ENCODE measurements around the gene CTBP1.
A peak's percentile ranks its signal among the peaks of the same experiment; 100 is the strongest.
"Not testable (repeated sequence)": the region's sequence is repeated elsewhere in the genome, so short reads cannot be mapped to it uniquely, and the experiment has no call there.

Gene CTBP1

DNA sequence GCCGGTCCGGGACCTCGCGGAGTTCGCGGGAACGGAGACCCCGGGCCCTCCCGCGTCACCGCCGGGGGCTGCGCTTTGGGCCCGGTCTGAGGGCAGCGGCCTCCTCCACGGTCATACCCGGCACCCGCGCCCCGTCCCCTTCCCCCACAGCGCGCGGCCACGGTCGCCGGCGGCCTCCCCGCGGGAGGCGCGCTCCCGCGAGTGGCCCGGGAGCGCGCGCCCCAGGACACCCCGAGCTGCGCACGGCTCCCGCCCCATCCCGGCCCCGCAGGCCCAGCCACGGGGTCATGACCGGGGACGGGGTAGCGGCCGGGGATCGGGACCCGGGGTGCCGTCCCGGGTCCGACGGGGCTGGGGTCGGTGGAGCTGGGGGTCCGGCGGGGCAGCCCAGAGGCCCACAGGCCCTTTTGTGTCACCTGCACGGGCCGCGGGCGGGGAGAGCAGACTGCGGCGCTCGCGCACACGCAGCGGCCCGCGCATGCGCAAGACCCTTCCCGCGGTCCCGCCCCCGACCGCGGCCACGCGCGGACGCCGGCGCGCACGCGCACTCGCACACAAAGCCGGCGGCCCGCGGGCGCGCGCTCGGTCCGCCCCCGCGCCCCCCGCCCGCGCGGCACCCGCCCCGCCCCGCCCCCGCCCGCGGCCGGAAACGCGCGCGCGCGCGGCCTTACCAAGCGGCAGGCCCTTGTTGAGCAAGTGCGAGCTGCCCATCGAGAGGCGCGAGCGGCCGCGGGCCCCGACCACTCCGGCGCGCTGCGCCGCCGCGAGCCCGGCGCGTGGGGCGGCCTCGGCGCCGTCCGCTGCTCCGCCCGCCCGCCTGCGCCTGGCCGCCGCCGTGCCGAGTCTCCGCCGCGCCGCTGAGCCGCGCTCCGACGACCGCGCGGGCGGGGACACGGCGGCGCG lies at the start of gene CTBP1:
TSS of gene CTBP1 (minus strand) at position 886 of the 903 bp plus-strand sequence. CDS start 7,799 bp downstream, outside the sequence.
- peak; percentile 83 for DNase-seq

DNA sequence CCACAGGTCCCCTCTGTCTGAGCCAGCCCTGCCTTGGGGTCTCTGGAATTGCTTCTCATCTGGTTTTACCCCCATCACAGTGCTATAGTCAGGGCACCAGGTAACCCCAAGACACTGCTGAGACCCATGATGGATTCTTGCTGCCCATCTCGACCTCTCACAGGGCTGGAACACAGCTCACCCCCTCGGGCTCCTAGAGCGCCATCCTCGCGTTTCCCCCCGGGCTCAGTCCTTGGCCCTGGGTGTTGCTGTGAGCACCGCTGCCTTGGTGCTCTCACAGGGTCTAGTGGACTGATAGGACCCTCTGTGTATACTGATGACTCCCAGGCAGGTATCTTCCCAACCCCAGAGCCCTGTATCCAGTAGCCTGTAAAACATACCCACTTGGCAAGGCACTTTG lies 49.5 kb upstream of the CTBP1 start:
- no peak for DNase-seq

DNA sequence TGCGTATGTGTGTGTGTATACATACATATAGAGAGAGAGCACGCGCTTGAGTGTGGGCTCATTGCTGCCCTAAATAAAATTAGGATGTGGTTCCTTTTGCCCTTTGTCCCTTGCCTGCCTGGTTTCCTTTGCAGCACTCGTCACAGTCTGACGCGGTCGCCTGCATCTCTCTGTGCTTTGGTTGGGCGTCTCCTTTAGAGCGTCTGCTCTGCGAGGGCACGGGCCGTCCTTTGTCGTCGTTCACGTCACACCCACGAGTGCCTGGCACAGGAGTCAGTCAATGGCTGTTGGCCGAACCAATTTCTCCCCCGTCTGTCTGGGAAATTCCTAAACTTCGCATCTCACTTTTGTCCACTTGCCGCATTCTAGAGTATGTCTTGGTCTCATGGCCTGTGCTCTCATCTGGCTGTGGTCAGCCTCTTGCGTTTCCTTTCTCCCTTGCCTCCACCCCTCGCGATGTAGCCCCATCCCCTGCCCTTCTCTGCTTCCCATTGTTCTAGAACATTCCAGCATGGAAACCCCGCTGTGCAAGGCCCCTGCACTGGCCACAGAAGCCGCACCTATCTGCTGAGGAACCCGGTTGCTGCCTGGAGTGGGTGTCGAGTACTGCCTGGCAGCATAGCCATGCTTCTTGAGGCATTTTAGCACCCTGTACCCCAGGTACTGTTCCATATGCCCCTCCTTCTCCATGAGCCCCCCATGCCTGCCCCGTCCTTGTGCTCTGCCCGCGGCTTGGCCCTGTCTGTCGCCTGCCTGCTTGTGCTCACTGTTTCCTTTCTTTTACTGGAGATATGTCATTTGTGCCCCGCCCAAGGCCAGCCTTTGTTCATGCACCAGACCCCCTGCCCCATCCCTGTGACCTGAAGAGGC lies 48.8 kb upstream of the CTBP1 start:
- DNase-seq = no peak

DNA sequence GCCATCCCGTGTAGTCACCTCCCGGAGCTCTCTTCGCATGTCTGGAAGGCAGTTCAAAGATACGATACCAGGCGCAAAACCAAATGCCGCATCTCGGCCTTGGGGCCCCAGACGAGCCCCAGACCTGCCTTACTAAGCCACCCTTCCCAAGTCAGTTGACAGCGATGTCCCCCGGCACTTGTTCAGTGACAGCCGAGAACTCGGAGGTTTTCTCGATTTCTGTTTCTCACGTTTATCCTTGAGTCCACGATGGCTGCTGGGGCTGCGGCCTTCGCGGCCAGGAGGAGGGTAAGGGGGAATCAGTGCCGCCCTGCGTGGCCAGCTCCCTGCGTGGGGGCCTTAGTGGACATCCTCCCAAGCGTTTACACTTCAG lies 48.1 kb upstream of the CTBP1 start:
- DNase-seq = no peak

DNA sequence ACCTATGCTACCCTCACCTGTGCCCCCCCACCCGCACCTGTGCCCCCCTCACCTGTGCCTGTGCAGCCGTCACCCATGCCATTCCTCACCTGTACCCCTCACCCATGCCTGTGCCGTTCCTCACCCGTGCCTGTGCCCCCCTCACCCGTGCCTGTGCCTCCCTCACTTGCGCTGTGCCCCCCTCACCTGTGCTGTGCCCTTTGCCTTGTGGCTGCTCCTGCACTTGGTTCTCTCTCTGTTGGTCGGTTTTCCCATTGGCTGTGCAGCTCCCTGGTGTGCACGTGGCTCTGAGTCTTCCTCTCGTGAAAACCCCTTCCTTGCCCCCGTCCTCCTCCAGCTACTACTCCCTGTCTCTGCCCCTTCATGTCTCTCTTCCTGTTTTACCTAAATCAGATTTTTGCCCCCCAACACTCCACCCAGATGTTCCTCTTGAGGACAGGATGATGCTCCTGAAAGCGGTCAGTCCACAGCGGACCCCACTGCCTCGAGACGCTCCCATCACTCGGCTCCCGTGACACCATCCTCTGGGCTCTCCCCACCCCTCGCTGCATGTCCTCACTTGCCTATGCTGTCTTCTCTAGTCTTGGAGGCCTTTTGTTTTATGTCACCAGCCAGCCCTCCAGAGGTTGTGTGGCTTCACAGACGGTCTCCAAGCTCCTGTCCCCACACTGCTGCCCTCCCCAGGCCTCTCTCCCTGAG lies 47.5 kb upstream of the CTBP1 start:
- no peak for DNase-seq

DNA sequence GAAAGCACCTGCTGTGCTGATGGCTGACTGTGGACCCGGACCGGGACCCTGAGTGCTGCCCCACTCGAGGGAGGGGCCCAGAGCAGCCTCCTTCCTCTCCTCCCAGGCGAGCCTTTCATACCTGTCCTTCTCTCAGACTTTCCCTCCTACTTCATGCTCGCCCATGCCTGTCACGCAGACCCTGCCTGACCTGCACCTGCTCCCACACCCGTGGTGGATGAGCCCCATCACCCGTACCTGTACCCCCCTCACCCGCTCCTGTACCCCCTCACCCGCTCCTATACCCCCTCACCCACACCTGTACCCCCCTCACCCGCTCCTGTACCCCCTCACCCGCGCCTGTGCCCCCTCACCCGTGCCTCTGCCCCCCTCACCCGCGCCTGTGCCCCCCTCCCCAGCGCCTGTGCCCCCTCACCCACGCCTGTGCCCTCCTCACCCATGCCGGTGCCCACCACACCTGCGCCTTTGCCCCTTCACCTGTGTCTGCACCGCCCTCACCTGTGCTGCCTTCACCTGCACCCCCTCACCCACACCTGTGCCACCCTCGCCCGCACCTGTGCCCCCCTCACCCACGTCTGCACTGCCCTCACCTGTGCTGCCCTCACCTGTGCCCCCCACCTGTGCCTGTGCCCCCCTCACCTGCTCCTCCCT lies 46.6 kb upstream of the CTBP1 start:
- DNase-seq = no peak

DNA sequence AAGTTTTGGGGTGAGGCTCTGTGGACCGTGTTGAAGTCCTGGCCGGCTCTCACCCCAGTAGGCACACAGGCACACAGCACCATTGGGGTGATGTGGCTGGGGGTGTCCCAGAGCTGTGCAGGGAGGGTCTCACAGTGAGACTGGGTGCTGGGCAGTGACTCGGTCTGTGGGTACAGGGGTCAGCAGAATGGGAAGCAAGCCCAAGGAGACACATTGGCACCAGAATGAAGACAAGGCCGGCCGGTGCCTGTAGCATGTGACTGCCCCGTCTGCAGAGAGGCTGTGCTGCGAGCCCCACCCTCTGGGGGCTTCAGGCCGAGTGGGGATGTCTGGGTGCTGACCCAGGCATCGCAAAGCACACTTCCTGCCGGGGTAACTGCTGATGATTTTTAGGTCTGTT lies 46.0 kb upstream of the CTBP1 start:
- no peak for DNase-seq

DNA sequence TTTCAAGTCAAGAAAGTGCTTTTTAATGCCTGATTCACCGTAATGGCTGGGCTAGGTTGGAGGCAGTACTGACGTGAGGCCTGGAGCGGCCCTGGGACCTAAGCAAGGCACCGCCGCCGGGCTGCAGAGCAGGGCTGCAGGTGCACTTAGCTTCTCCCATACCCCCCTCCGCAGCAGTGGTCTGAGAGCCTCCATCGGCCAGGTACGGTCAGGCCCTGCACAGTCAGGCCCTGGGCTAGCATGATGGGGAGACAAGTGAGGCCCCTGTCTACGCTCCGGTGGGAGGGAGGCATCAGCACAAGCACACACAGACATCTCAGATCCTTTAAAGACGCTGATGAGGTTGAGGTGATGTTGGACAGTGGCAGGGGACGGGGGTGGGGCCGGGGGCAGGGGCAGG lies 45.5 kb upstream of the CTBP1 start:
- DNase-seq = no peak

DNA sequence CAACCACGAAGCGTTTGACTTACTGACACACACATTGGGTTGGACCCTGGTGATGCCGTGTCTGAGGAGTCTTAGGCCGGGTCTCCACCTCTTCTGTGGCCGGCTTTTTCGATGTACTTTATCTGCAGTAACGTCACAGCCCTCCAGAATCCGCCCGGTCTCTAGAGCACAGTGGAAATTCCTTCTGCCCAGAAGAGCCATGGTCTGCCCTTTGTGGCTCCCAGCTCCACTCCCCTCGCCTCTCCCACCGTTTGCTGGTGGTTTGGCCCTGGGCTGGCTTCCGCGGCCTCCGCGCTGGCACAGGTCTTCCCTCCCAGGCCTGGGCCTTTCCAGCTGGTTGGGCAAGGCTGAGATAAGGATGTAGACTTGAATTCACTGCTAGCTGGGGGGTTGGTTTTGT lies 45.1 kb upstream of the CTBP1 start:
- DNase-seq = no peak

DNA sequence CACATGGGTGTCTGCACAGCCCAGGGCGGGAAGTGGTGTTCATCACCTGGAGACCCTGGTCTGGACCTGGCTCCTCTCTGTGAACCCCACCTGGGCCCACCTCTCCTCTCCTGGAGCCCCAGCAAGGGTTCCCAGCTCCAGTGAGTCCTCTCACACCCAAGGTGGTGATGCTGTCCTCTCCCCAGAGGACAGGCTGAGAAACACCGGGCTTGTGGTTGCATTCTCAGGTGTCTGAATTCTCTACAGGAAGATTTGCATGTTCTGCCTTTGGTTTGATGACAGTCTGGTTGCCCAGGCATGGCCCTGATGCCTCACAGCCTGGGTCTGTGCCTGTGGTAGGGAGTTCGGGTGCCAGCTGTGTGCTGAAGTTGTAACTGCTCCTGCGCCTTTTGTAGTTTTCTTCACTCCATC lies 44.6 kb upstream of the CTBP1 start:
- no peak for DNase-seq

DNA sequence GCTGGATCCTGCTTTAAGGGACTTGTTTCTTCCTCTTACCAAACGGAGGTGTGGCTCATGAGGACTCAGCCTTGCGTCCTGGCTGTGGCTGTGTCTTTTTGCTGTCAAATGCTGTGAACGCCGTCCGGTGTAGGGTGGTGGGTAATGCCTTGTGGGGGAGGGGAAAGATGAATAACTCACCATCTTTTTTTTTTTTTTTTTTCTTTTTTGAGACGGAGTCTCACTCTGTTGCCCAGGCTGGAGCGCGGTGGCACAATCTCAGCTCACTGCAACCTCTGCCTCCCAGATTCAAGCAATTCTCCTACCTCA lies 43.7 kb upstream of the CTBP1 start:
- not testable (repeated sequence) for DNase-seq

DNA sequence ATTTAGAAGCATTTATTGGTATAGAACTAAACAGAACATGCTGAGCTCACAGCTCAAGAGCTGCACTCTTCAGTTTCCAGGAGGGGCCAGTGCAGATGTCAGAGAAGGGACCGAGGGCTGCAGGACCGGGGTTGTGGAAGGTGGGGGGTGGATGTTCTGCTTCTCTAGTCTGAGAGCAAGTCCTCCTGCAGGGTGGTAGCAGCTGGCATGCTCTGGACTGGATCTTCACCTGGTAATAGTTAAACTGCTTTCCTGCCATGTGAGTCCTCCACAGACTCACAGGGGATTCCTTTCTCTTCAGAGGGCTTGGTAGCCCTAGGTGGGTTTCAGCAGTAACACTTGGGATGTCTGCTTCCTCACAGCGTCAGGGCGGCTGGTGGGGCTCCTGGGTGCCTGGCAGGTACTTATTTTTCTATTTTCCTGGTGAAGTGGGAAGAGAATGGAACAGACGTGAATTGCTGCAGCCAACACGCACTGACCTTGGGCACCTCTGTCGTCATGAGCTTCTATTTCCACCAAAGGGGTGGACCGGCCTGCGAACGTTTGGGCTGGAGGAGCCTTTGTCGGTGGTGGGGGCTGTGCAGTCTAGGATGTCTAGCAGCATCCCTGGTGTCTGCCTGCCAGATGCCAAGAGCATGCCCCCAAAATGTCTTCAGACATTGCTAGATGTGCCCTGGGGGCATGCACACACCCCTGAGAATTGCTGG lies 43.2 kb upstream of the CTBP1 start:
- DNase-seq = no peak

DNA sequence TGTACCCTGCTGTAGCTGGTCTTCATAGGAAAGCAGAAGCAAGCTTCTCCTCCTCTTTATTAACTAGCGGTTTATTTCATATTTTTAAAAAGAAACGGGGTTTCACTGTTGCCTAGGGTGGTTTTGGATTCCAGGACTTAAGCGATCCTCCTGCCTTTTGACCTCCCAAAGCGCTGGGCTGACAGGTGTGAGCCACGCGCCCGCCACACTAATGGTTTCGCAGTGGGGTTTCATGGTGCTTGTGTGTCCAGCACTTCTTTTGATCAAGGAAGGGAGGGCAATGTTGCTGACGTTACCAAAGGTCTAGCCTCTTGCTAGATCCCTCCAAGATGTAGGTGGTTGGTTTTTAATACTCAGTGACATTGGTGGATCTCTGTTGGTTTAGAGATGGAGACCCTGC lies 42.2 kb upstream of the CTBP1 start:
- DNase-seq = no peak

DNA sequence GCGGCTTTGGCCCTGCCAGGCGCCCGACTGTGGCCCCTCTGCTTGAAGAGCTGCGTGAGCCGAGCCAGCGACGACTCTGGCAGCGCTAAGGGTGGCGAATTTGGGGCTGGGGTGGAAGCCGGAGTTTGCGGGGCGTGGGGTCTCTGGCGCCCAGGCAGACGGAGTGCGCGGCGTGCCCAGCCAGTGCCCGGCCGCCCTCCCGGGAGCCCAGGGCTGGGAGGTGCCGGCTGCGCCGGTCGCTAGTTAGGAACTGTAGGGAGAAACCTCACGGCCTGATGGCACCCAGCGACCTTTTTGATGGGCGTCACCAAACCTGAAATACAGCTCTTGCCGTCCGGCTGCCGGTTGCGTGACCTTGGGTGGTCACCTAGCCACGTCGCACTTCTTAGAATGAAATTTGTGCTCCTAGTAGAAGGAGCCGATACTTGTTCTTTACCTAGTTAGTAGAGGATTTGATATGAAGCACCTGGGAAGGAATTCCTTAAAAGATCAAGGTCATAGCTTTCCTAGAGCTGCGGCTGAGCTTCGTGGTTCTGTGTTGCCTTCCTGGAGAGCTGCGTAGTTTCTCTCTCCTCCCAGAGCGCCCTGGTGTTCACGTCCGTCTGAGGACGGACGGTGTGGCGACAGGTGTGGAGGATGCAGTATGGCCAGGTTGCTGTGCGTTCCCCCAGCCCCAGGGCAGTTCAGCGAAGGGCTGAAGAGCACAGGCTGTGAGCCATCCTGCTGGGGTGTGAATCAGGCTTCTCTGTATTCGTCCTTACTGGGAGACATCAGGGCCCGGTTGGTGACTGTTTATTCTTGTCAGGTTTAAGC lies 41.4 kb upstream of the CTBP1 start:
- DNase-seq = peak; percentile 26

DNA sequence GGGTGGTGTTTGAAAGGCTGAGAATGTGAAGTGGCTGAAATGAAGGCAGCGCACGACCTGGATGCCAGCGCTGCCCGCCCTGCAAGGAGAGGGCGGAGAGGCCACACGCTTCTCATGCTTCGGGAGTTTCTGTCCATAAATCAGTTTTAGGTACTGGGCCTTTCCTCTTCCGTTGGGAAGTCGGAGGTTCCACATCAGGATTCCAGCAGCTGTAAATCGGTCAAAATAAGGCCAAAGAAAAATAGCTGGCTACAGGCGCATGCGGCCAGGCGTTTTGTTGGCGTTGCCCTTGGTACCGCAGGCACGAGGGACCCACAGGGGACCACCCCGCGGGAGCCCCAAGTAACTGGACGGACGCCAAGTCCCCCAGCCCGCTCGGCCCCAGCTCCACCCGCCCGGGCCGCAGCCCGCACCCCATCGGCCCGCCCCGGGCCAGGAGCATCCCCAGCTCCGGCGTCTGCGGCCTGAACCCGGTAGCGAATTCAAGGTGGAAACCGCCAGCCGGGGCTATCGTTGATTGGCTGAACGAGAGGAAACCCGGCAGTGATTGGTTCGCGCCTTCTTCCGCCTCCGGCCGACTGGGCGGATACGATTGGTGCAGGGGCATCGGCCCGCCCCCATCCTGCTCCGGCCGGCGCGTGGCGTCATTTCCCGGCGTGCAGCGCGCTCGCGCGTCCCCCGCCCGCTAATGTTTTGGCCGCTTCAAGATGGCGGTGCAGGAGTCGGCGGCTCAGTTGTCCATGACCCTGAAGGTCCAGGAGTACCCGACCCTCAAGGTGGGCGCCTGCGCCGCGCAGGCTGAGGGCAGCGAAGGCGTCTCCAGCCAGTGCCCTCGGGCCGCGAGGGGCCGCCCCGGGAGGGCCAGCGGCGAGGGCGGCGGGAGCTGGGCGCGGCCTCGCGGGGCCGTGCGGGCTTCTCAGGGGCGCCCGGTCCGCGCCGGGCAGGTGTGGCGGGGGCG lies 40.6 kb upstream of the CTBP1 start, which contains the start of gene MAEA:
TSS of gene MAEA (plus strand) at position 685 of the 958 bp plus-strand sequence. CDS start at position 708, 23 bp downstream.
- DNase-seq = peak; percentile 98

DNA sequence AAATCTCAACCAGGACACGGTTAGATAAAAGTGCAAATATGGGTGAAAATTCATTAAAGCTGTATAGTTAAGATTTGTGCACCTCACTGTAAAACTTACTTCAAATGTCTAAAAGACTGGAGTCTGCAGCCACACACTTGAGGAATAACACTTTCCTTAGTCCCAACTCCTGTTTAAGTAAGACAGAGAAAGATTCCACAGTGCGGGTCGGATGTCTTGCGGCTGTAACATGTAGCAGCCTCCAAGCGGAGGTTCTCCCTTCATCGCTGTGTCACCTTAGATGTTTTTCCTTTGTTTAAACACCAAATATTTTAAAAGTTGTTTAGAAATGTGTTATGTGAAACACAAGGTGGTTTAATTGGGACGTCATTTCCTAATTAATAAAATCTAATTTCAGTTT lies 39.9 kb upstream of the CTBP1 start:
- DNase-seq = no peak

DNA sequence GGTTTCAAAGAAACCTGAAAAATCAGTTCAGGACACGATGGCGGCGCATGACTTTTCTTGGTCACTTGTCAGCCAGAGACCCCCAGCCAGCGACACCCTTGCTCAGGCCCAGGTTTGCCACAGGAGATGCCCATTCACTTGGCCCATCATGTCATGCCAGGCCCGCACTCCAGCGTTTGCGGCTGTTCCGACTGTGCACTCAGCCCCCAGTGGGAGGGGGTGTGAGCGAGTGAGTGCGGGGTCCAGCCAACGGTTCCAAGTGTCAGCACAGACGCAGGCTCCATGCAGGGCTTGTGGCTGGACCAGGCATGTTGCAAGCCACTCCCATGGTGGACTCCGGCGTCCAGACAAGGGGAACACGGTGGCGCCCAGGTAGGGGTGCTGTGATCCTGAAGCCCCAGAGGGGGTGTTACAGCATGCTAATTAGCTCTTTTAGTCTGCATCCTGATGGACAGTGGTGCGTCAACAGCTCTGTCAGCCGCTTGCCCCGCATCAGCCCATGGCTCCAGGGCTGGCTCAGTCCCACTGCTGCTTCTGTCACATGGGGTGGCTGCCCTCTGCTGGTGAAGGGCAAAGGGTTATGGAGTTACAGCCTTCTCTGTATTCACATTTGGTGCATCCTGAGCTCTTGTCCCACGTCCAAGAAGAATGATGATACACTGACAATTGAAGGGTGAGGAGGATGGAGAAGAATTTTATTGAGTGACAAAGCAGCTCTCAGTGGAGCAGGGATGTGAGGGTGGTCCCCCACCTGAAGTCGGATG lies 37.0 kb upstream of the CTBP1 start:
- peak; percentile 69 for DNase-seq

DNA sequence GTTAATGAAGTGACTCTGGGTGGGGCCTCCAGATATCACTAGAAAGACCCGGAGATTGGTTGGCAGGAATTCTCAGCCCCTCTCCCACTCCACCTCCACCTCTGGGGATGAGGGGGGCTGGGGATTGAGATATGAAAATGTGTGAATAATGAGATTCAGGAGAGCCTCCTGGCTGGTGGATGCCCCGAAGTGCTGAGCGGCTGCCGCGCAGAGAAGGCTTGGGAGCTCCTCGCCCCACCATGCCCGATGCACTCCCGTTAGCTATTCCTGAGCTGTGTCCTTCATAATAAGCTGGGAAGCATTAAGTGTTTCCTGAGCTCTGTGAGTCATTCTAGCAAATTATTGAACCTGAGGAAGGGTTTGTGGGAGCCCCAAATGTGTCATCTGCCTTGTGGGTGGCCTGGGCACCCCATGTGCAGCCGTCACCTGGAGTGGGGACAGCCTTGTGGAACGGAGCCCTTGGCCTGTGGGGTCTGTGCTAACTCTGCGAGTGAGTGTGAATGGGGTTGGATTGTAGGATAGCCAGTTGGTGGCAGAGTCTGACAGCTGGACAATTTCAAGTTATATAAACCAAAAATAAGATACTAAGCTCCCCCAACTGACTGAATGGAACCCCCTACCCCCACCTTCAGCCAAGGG lies 36.3 kb upstream of the CTBP1 start:
- DNase-seq = no peak

DNA sequence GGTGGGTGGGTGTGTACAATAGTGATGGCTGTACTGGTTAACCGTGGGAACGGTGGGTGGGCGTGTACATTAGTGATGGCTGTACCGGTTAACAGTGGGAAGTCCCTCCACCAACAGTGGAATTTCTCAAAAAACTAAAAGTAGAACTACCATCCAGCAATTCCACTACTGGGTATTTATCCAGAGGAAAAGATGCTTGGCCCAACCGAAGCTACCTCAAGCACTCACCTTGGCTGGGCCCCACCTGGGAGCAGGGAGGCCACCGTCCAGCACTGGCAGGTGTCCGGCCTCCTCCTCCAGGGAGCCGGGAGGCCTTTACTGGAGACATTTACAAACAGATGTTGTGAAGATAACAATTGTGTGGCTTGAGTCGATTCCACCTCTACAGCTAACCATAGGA lies 34.8 kb upstream of the CTBP1 start:
- no peak for DNase-seq
